Cardiac muscle cell (in vitro differentiated cells and primary cell): Measurements from ENCODE around the gene LAMP1. TPM values are rescaled to one million over a fixed set of nuclear protein-coding genes. Genes with fewer than 3 reads are reported as not detected.

Experiments
- DNase-seq, 2 donors: peaks; one replicate each; pipeline versions ENCODE4 v3.0.0 to v3.0.0-alpha.2; 2010 to 2017; ENCODE audit warnings: low read depth in 1 of 2, low spot score in 1 of 2
- H3K27ac ChIP-seq: fragments of 200-600 bp; sonication (generic); 2 replicates; pipeline ENCODE4 v1.5.1; 2016
- H3K27me3 ChIP-seq: fragments of 200-600 bp; sonication (generic); 2 replicates; pipeline ENCODE4 v1.6.0; 2016; ENCODE audit warnings: control low read depth
- H3K36me3 ChIP-seq: fragments of 200-600 bp; sonication (generic); 2 replicates; pipeline ENCODE4 v1.5.1; 2016; ENCODE audit warnings: control low read depth
- H3K4me1 ChIP-seq: fragments of 200-600 bp; sonication (generic); 2 replicates; pipeline ENCODE4 v1.8.1; 2017; ENCODE audit warnings: low read depth, mild to moderate bottlenecking, mixed run types
- H3K4me3 ChIP-seq: fragments of 200-600 bp; sonication (generic); 2 replicates; pipeline ENCODE4 v1.5.1; 2016; ENCODE audit warnings: mild to moderate bottlenecking
- H3K9me3 ChIP-seq: fragments of 200-600 bp; sonication (generic); 2 replicates; pipeline ENCODE4 v1.5.1; 2017; ENCODE audit warnings: low read depth, mild to moderate bottlenecking, control low read depth
- CTCF ChIP-seq: IDR thresholded peaks from 2 replicates; pipeline ENCODE4 v1.5.1; 2012; ENCODE audit warnings: low read depth, mild to moderate bottlenecking, low read length
- polyA plus RNA-seq: library from polyadenylated mRNA; unstranded; fragments of >200 nt; fragmentation: Nextera tagmentation; extraction: Ambion mirVana; gene quantifications from 2 replicates; pipeline ENCODE4 v1.2.1, GENCODE V29; 2016
- total RNA-seq: library from RNA; depleted of rRNA; stranded (reverse); fragments of >200 nt; gene quantifications from 2 replicates; pipeline ENCODE4 v1.2.3, GENCODE V29; 2016

Gene LAMP1
- total and polyA plus RNA-seq, 2 experiments from 2014 or later = 43.8 to 83.7 TPM

- DNase-seq = no peak
- Histone ChIP-seq H3K27me3 (no peaks in the 10 kb centered on the region), H3K4me1 (no peaks in the 10 kb centered on the region), H3K36me3 (no peaks in the 10 kb centered on the region), H3K27ac (no peak overlapping the region), H3K4me3 (no peak overlapping the region), H3K9me3 (no peaks in the 10 kb centered on the region)
- no peak for TF ChIP-seq CTCF
These were observed 36.0 kb downstream of the LAMP1 start for GRCh38 chr13:113333076-113333475.

- Histone ChIP-seq H3K27me3 (no peaks in the 10 kb centered on the region), H3K36me3 (no peaks in the 10 kb centered on the region), H3K4me1 (no peaks in the 10 kb centered on the region), H3K4me3 (no peak overlapping the region), H3K27ac (no peak overlapping the region), H3K9me3 (no peaks in the 10 kb centered on the region)
- no peak for TF ChIP-seq CTCF
- no peak for DNase-seq
These were observed 40.5 kb downstream of the LAMP1 start for GRCh38 chr13:113337556-113337955.

- no peak for DNase-seq
- Histone ChIP-seq H3K27me3 (no peaks in the 10 kb centered on the region), H3K36me3 (no peaks in the 10 kb centered on the region), H3K27ac (no peak overlapping the region), H3K4me1 (no peaks in the 10 kb centered on the region), H3K4me3 (no peak overlapping the region), H3K9me3 (no peaks in the 10 kb centered on the region)
- TF ChIP-seq CTCF = no peak
These were observed 40.9 kb downstream of the LAMP1 start for GRCh38 chr13:113337976-113338375.

- H3K4me3 ChIP-seq = no peak overlapping the region
- H3K4me1 ChIP-seq = no peaks in the 10 kb centered on the region
- no peaks in the 10 kb centered on the region for H3K9me3 ChIP-seq
- H3K36me3 ChIP-seq = no peaks in the 10 kb centered on the region
- no peak for TF ChIP-seq CTCF
- no peak overlapping the region for H3K27ac ChIP-seq
- no peaks in the 10 kb centered on the region for H3K27me3 ChIP-seq
- no peak for DNase-seq
These were observed 41.4 kb downstream of the LAMP1 start for GRCh38 chr13:113338451-113338850.

- Histone ChIP-seq H3K9me3 (no peaks in the 10 kb centered on the region), H3K27me3 (no peaks in the 10 kb centered on the region), H3K4me3 (no peak overlapping the region), H3K4me1 (no peaks in the 10 kb centered on the region), H3K27ac (no peak overlapping the region), H3K36me3 (no peaks in the 10 kb centered on the region)
- no peak for TF ChIP-seq CTCF
- DNase-seq = no peak
These were observed 46.0 kb downstream of the LAMP1 start for GRCh38 chr13:113342820-113343691.
